LNCAP (cell line): ENCODE results near the gene CLINT1.

ENCODE experiments used
- CTCF ChIP-seq: fragments of 450-650 bp; IDR thresholded peaks from 2 replicates; pipeline ENCODE4 v1.5.1; 2017; ENCODE audit warnings: mild to moderate bottlenecking

Gene CLINT1

GRCh38 chr5:157808043-157808442 is 50.9 kb downstream of the CLINT1 start:
- no peak for TF ChIP-seq CTCF

- no peak for TF ChIP-seq CTCF
Measured at GRCh38 chr5:157802736-157803135, 56.2 kb downstream of the CLINT1 start.

GRCh38 chr5:157800137-157800536 is 58.8 kb downstream of the CLINT1 start:
- TF ChIP-seq CTCF, result no peak

GRCh38 chr5:157799578-157799977 is 59.4 kb downstream of the CLINT1 start:
- TF ChIP-seq CTCF, result no peak

GRCh38 chr5:157793301-157793700 is 65.6 kb downstream of the CLINT1 start:
- no peak for TF ChIP-seq CTCF

GRCh38 chr5:157785801-157786200 is 73.1 kb downstream of the CLINT1 start:
- TF ChIP-seq CTCF, result no peak

GRCh38 chr5:157779221-157779620 is 79.7 kb downstream of the CLINT1 start:
- TF ChIP-seq CTCF, result no peak

GRCh38 chr5:157778121-157778805 is 80.7 kb downstream of the CLINT1 start:
- no peak for TF ChIP-seq CTCF
